ENCODE measurements around the gene FAM184A. TPM values are rescaled to one million over a fixed set of nuclear protein-coding genes. Genes with fewer than 3 reads are reported as not detected.
A peak's percentile ranks its signal among the peaks of the same experiment; 100 is the strongest.

FAM184A gene
- total and polyA plus RNA-seq, 2 of the 13 experiments (the other 11 are each of a cell fraction or from before 2014, with no cell fraction given) = 7.0 to 18.0 TPM

DNA sequence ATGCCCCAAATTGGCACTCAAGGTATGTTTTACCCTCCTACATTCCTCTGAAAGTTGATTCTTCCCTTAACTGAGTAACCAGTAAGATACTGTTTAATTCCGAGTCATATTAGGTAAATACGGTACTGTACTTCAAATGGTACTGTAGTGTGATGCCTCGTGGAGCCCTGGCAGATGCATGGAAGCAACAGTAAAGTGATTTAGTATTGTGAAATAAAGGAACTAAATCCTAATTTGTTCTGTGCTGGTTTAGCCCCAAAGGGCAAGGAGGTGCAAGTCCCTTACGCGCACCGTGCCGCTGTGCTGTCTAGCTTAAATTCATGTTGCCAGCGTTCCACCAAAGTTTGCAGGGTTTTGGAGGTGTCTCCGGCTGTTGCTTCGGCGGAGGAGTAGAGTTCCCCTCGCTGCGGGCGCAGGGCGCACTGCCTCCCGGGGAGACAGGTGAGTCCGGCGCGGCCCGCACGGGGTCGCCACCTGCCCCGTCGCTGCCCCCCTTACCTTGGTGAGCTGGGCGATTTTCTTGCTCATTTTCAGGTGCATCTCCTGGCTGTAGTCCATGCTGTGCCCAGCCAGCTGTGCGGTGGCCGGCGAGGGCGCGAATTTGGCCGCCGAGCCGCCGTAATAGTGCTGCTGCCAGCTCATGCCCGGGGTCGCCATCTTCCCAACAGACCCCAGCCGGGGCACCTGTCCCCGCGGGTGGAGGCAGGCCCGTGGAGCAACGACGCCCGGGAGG, 655 bp downstream of the FAM184A start (continued):
- TF ChIP-seq ZMYM2 (CRISPR knock-in tag; IDR thresholded peaks at IDR 0.05) (peak; percentile 48; the same call in 1 of the 2 replicates), AHR (CRISPR knock-in tag; IDR thresholded peaks at IDR 0.05) (no peak), ZNF792 (CRISPR knock-in tag; IDR thresholded peaks at IDR 0.05) (peak; percentile 36; the same call in 1 of the 2 replicates), PHF21A (CRISPR knock-in tag; IDR thresholded peaks at IDR 0.05) (no peak), SAFB2 (CRISPR knock-in tag; IDR thresholded peaks at IDR 0.05; ENCODE audit: borderline replicate concordance, low read depth) (0 out of 2 replicates have a peak, but pooled peaks have one; percentile 17), MYC (CRISPR knock-in tag; IDR thresholded peaks at IDR 0.05; ENCODE audit: borderline replicate concordance) (peak; percentile 36; the same call in 1 of the 2 replicates), KIAA2018 (CRISPR knock-in tag; IDR thresholded peaks at IDR 0.05; ENCODE audit: borderline replicate concordance) (no peak), JARID2 (CRISPR knock-in tag; IDR thresholded peaks at IDR 0.05; ENCODE audit: insufficient replicate concordance) (peak; percentile 20), NCOA1 (CRISPR knock-in tag; IDR thresholded peaks at IDR 0.05) (0 out of 2 replicates have a peak, but pooled peaks have one; percentile 71), ZHX2 (IDR thresholded peaks at IDR 0.05; ENCODE audit: low read depth) (no peak), ZHX2 (CRISPR knock-in tag; IDR thresholded peaks at IDR 0.05; ENCODE audit: borderline replicate concordance) (peak; percentile 16; the same call in 1 of the 2 replicates)
- TF ChIP-seq, protein P1, sequence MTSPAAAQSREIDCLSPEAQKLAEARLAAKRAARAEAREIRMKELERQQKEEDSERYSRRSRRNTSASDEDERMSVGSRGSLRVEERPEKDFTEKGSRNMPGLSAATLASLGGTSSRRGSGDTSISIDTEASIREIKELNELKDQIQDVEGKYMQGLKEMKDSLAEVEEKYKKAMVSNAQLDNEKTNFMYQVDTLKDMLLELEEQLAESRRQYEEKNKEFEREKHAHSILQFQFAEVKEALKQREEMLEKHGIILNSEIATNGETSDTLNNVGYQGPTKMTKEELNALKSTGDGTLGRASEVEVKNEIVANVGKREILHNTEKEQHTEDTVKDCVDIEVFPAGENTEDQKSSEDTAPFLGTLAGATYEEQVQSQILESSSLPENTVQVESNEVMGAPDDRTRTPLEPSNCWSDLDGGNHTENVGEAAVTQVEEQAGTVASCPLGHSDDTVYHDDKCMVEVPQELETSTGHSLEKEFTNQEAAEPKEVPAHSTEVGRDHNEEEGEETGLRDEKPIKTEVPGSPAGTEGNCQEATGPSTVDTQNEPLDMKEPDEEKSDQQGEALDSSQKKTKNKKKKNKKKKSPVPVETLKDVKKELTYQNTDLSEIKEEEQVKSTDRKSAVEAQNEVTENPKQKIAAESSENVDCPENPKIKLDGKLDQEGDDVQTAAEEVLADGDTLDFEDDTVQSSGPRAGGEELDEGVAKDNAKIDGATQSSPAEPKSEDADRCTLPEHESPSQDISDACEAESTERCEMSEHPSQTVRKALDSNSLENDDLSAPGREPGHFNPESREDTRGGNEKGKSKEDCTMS (CRISPR knock-in tag; conservative IDR thresholded peaks at IDR 0.05) = no peak
